DND-41 (cell line): ENCODE data around the gene DIO1.

ENCODE experiments used
- ATAC-seq: fragments of 200-7000 bp; cut with Tn5 transposase; 3 replicates; pipeline ENCODE4 v1.9.1; 2021; ENCODE audit warnings: low read depth; ENCODE audit not compliant: insufficient read depth
- DNase-seq: peaks from one replicate; pipeline ENCODE4 v3.0.0-alpha.2; 2020
- H2AFZ ChIP-seq: 2 replicates; pipeline ENCODE4 v1.6.0; 2012; ENCODE audit warnings: low read depth, low read length
- H3K27ac ChIP-seq: 2 replicates; pipeline ENCODE4 v1.5.1; 2012; ENCODE audit warnings: low read length, inconsistent platforms
- H3K27me3 ChIP-seq: fragments of 200-600 bp; sonication (generic); 2 replicates; pipeline ENCODE4 v1.6.0; 2012; ENCODE audit warnings: low read length, mild to moderate bottlenecking, inconsistent platforms; ENCODE audit not compliant: insufficient read depth, poor library complexity
- H3K36me3 ChIP-seq: 2 replicates; pipeline ENCODE4 v1.5.1; 2012; ENCODE audit warnings: low read length, inconsistent platforms; ENCODE audit not compliant: insufficient read depth
- H3K4me1 ChIP-seq: 2 replicates; pipeline ENCODE4 v1.5.1; 2012; ENCODE audit warnings: mild to moderate bottlenecking, low read length; ENCODE audit not compliant: insufficient read depth
- H3K4me2 ChIP-seq: 2 replicates; pipeline ENCODE4 v1.6.0; 2012; ENCODE audit warnings: mild to moderate bottlenecking, moderate library complexity, low read length, inconsistent platforms; ENCODE audit not compliant: insufficient read depth
- H3K4me3 ChIP-seq, 2 experiments: fragments of 200-600 bp in 1 of 2; shearing (Covaris generic) in 1 of 2; 2 replicates each; pipeline ENCODE4 v1.5.1; 2012 to 2016; ENCODE audit warnings: inconsistent platforms in 2 of 2, low read length in 2 of 2, mild to moderate bottlenecking in 2 of 2, low read depth in 1 of 2, moderate library complexity in 1 of 2
- H3K79me2 ChIP-seq: 2 replicates; pipeline ENCODE4 v1.6.0; 2012; ENCODE audit warnings: low read length, inconsistent platforms; ENCODE audit not compliant: insufficient read depth
- H3K9ac ChIP-seq: 2 replicates; pipeline ENCODE4 v1.6.0; 2012; ENCODE audit warnings: low read depth, mild to moderate bottlenecking, inconsistent platforms, low read length, moderate library complexity
- H3K9me3 ChIP-seq: 2 replicates; pipeline ENCODE4 v1.5.1; 2012; ENCODE audit warnings: low read length, moderate library complexity, mild to moderate bottlenecking, inconsistent platforms; ENCODE audit not compliant: insufficient read depth, severe bottlenecking
- H4K20me1 ChIP-seq: 2 replicates; pipeline ENCODE4 v1.6.0; 2012; ENCODE audit warnings: low read length; ENCODE audit not compliant: insufficient read depth
- EZH2 ChIP-seq: IDR thresholded peaks from 3 replicates; pipeline ENCODE4 v1.6.1; 2012; ENCODE audit warnings: borderline replicate concordance, low read depth, mild to moderate bottlenecking, moderate library complexity, low read length, inconsistent platforms; ENCODE audit not compliant: severe bottlenecking
- TF ChIP-seq, protein P1 (sequence below): IDR thresholded peaks from 2 replicates; pipeline ENCODE4 v1.5.1; 2012; ENCODE audit warnings: borderline replicate concordance, low read length, moderate library complexity, mild to moderate bottlenecking; ENCODE audit not compliant: poor library complexity, severe bottlenecking; ENCODE audit errors: extremely low read depth

DIO1 gene

GRCh38 chr1:53893999-53894636 lies at the start of gene DIO1:
Gene DIO1 (plus strand): TSS chr1:53894187. CDS start chr1:53894211, 24 bp downstream.
- no peaks in the 10 kb centered on the region for H3K27me3 ChIP-seq
- TF ChIP-seq, protein P1, sequence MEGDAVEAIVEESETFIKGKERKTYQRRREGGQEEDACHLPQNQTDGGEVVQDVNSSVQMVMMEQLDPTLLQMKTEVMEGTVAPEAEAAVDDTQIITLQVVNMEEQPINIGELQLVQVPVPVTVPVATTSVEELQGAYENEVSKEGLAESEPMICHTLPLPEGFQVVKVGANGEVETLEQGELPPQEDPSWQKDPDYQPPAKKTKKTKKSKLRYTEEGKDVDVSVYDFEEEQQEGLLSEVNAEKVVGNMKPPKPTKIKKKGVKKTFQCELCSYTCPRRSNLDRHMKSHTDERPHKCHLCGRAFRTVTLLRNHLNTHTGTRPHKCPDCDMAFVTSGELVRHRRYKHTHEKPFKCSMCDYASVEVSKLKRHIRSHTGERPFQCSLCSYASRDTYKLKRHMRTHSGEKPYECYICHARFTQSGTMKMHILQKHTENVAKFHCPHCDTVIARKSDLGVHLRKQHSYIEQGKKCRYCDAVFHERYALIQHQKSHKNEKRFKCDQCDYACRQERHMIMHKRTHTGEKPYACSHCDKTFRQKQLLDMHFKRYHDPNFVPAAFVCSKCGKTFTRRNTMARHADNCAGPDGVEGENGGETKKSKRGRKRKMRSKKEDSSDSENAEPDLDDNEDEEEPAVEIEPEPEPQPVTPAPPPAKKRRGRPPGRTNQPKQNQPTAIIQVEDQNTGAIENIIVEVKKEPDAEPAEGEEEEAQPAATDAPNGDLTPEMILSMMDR, result no peak
- no peak for TF ChIP-seq EZH2
- peaks cover 14% of the 10 kb centered on the region for H3K4me1 ChIP-seq
- H3K27ac ChIP-seq, result no peak within 1 kb of the TSS
- H3K36me3 ChIP-seq, result no peaks in the 10 kb centered on the region
- no peak within 1 kb of the TSS for H2AFZ ChIP-seq
- no peaks in the 10 kb centered on the region for H4K20me1 ChIP-seq
- no peak for ATAC-seq
- no peak within 1 kb of the TSS for H3K9ac ChIP-seq
- H3K4me2 ChIP-seq, result no peak within 1 kb of the TSS
- H3K4me3 ChIP-seq, result no peak within 1 kb of the TSS
- H3K79me2 ChIP-seq, result peaks cover 4% of the 10 kb centered on the region
- H3K9me3 ChIP-seq, result no peaks in the 10 kb centered on the region
- no peak for DNase-seq

DNA sequence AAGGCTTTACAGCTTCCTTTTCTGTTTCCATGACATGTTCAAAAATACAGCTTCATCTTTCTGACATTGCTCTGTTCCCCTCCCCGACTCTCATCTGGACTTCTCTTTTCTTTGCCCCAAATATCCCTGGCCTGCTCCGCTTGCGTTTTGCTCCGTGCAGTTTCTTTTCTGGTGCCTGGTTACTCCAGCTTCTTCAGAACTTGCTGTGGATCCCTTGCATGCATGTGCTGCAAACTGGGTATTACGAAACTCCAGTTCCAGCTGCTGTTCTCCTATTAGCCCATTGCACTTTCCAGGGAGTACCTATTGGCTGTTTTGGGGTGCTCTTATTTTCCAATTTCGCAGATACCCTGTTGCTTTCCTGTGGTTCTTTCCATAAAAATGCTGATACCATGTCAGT lies 46.0 kb upstream of the DIO1 start:
- no peak for DNase-seq
- Histone ChIP-seq H3K4me1 (no peaks in the 10 kb centered on the region), H4K20me1 (no peaks in the 10 kb centered on the region), H3K4me2 (no peak overlapping the region), H3K36me3 (peaks cover 10% of the 10 kb centered on the region; the same call in 1 of the 2 replicates), H3K9ac (no peak overlapping the region), H2AFZ (no peak overlapping the region), H3K79me2 (no peaks in the 10 kb centered on the region), H3K27me3 (no peaks in the 10 kb centered on the region), H3K27ac (no peak overlapping the region), H3K9me3 (no peaks in the 10 kb centered on the region), H3K4me3 (no peak overlapping the region)
- TF ChIP-seq, protein P1, result no peak
- no peak for TF ChIP-seq EZH2
- ATAC-seq, result no peak

DNA sequence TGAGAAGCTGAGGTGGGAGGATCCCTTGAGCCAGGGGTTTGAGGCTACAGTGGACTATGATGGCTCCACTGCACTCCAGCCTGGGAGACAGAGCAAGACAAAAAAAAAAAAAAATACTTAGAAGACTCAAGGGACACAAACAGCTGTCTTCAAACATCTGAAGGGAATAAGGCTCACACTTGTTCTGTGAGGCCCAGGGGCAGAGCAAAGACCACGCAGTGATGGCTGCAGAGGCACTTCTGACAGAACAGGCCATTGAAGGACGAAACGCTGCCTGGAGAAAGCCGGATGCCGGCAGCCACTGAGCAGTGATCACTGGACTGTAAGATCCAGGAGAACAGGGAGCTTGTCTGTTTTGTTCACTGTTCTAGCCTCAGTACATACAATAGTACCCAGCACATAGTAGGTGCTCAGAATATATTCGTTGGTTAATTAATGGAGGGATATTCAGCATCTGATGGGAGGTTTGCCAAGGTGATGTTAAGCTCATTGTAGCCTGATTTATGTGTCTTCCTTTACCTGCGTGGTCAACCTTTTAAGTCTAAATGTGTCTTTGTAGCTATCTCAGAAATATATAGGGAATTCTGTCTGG lies 43.8 kb upstream of the DIO1 start:
- no peak overlapping the region for H3K9ac ChIP-seq
- H3K36me3 ChIP-seq, result peaks cover 20% of the 10 kb centered on the region; the same call in 1 of the 2 replicates
- DNase-seq (no peak), ATAC-seq (no peak)
- H3K27me3 ChIP-seq, result no peaks in the 10 kb centered on the region
- no peaks in the 10 kb centered on the region for H3K9me3 ChIP-seq
- H3K4me3 ChIP-seq, result no peak overlapping the region
- no peaks in the 10 kb centered on the region for H3K4me1 ChIP-seq
- no peak overlapping the region for H2AFZ ChIP-seq
- H3K79me2 ChIP-seq, result no peaks in the 10 kb centered on the region
- TF ChIP-seq, protein P1, result no peak
- TF ChIP-seq EZH2, result no peak
- no peak overlapping the region for H3K27ac ChIP-seq
- no peak overlapping the region for H3K4me2 ChIP-seq
- no peaks in the 10 kb centered on the region for H4K20me1 ChIP-seq
